ENCODE measurements around the gene MRPL43.

The MRPL43 gene

GRCh38 chr10:100965820-100966219 is 21.5 kb downstream of the MRPL43 start:
- Histone ChIP-seq H3K9me3 (ENCODE audit: severe bottlenecking) (no peaks in the 10 kb centered on the region), H3K36me3 (peaks cover 33% of the 10 kb centered on the region), H3K27me3 (ENCODE audit: insufficient read depth, low read depth, severe bottlenecking) (no peaks in the 10 kb centered on the region), H3K4me3 (ENCODE audit: low read depth, low read length) (no peak overlapping the region), H3K27ac (no peak overlapping the region)
- no peak for TF ChIP-seq CTCF (IDR thresholded peaks at IDR 0.05; ENCODE audit: low read depth, low read length)
- no peak for DNase-seq

- TF ChIP-seq CTCF (IDR thresholded peaks at IDR 0.05; ENCODE audit: low read depth, low read length): no peak
- no peak overlapping the region for H3K4me3 ChIP-seq (ENCODE audit: low read depth, low read length)
- no peaks in the 10 kb centered on the region for H3K27me3 ChIP-seq (ENCODE audit: insufficient read depth, low read depth, severe bottlenecking)
- peaks cover 48% of the 10 kb centered on the region for H3K36me3 ChIP-seq
- no peaks in the 10 kb centered on the region for H3K9me3 ChIP-seq (ENCODE audit: severe bottlenecking)
- no peak overlapping the region for H3K27ac ChIP-seq
- DNase-seq: no peak
Measured at GRCh38 chr10:100963826-100964225, 23.5 kb downstream of the MRPL43 start.

GRCh38 chr10:100962351-100963080 is 24.8 kb downstream of the MRPL43 start:
- TF ChIP-seq CTCF (IDR thresholded peaks at IDR 0.05; ENCODE audit: low read depth, low read length): no peak
- no peaks in the 10 kb centered on the region for H3K9me3 ChIP-seq (ENCODE audit: severe bottlenecking)
- peaks cover 61% of the 10 kb centered on the region for H3K36me3 ChIP-seq
- no peak overlapping the region for H3K4me3 ChIP-seq (ENCODE audit: low read depth, low read length)
- no peaks in the 10 kb centered on the region for H3K27me3 ChIP-seq (ENCODE audit: insufficient read depth, low read depth, severe bottlenecking)
- no peak for DNase-seq
- H3K27ac ChIP-seq: no peak overlapping the region

GRCh38 chr10:100960251-100960650 is 27.0 kb downstream of the MRPL43 start:
- H3K36me3 ChIP-seq: peaks cover 68% of the 10 kb centered on the region
- TF ChIP-seq CTCF (IDR thresholded peaks at IDR 0.05; ENCODE audit: low read depth, low read length): no peak
- no peak for DNase-seq
- H3K27ac ChIP-seq: no peak overlapping the region
- no peaks in the 10 kb centered on the region for H3K27me3 ChIP-seq (ENCODE audit: insufficient read depth, low read depth, severe bottlenecking)
- no peak overlapping the region for H3K4me3 ChIP-seq (ENCODE audit: low read depth, low read length)
- no peaks in the 10 kb centered on the region for H3K9me3 ChIP-seq (ENCODE audit: severe bottlenecking)

GRCh38 chr10:100948916-100949315 is 38.4 kb downstream of the MRPL43 start:
- no peak for TF ChIP-seq CTCF (IDR thresholded peaks at IDR 0.05; ENCODE audit: low read depth, low read length)
- H3K9me3 ChIP-seq (ENCODE audit: severe bottlenecking): no peaks in the 10 kb centered on the region
- no peak overlapping the region for H3K4me3 ChIP-seq (ENCODE audit: low read depth, low read length)
- no peak overlapping the region for H3K27ac ChIP-seq
- no peak for DNase-seq
- H3K27me3 ChIP-seq (ENCODE audit: insufficient read depth, low read depth, severe bottlenecking): no peaks in the 10 kb centered on the region
- H3K36me3 ChIP-seq: peaks cover 88% of the 10 kb centered on the region

- Histone ChIP-seq H3K27me3 (ENCODE audit: insufficient read depth, low read depth, severe bottlenecking) (no peaks in the 10 kb centered on the region), H3K36me3 (peaks cover 95% of the 10 kb centered on the region), H3K4me3 (ENCODE audit: low read depth, low read length) (no peak overlapping the region), H3K9me3 (ENCODE audit: severe bottlenecking) (no peaks in the 10 kb centered on the region), H3K27ac (no peak overlapping the region)
- TF ChIP-seq CTCF (IDR thresholded peaks at IDR 0.05; ENCODE audit: low read depth, low read length): no peak
- DNase-seq: no peak
Measured at GRCh38 chr10:100945754-100946153, 41.5 kb downstream of the MRPL43 start.
